ENCODE data around the gene SIGLEC7.
"Not testable (repeated sequence)": the region's sequence is repeated elsewhere in the genome, so short reads cannot be mapped to it uniquely, and the experiment has no call there.

Gene SIGLEC7

DNA sequence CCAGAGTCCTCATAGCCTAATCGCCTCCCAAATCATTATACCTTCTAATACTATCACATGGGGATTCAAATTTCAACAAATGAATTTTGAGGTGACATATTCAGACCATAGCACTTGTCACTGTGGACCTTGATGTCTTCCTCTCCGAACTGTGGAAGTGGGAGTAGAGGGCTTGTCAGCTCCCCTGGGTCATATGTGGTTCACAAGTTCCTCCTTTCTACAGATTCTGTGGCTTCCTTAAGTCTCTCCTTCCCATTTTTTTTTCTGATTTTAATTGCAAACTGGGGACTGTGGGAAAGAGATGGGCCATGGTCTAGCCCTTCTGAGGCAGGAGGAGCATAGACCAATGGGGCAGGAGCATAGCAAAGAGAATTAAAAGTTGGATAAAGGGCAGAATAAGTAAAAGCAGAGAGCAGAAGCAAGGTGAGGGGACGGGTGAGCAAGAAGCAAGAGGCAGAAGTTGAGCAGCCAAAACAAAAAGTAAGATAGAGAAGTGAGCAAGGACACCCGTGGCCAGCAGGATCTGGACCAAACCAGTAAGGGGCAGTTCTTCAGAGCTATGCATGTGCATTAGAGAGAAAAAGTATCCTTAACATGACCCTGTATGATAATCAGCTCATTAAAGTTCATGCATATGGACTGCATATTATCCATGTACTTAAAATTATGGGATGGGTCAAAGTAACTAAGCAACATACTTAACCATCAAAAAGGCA is 2.6 kb upstream of the SIGLEC7 start:
- DNase-seq (ENCODE audit: low read depth) = no peak

DNA sequence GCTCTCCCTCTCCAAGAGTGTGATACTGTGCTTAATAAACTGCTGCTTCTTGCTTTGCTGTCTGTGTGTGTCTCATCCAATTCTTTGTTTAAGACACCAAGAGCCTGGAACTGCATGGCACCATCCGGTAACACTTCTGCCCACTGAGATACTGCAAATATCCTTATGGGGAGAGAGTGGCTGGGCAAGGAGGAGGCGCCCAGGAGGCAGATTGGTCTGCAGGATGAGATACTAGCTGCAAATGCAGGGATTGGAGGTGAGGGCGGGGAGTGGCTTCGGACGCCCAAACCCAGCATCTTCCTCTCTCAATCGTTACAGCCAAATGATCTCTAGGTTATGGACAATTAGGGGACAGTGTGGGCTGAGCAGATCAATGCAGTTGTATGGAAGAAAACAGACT is 1.7 kb upstream of the SIGLEC7 start:
- DNase-seq (ENCODE audit: low read depth) = no peak

DNA sequence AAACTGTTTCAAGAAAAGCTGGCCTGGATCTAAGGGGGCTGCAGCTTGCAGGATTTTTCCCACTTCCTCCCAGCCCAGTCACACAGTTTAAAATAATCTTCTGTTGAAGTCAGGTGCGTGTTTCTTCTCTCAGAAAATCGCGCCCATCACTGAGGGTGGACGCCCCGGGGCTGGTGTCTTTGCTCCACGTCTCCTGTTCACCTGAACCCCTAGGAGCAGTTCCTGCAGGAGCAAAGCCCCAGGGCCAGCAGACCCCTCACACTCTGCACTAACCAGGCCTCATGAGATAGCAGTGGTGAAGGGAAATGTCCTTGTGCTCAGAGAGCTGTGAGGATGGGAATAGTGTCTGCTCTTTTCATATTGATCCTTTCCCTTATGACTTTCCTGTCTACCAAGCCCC is 920 bp upstream of the SIGLEC7 start:
- no peak for DNase-seq (ENCODE audit: low read depth)

DNA sequence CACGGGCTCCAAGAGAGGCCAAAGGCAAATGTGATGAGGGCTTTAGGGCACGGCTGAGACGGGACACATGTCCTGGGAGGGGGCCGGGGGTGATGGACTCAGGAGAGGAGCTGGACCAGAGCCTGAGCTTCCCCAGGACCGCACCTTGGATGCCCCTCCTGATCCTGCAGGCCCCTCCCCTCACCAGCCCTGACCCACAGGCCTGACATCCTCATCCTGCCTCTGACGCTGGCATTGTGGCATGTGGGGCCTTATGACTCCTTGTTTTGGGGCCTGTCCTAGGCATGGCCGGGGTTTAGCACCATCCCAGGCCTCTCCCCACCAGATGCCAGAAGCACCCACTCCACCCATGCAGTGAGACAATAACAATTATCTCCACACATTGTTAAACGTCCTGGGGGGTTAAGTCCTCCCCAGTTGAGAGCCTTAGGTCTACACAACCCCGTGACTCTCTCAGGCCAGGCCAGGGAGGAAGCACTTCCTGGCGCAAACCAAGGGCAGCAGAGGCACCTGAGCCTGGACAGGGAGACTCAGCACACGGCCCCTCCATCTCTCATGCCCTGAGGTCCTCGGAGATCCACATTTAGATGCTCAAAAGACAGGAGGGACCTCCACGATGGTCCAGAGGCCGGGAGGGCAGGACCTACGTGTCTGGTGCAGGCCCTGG is 841 bp downstream of the SIGLEC7 start:
- not testable (repeated sequence) for DNase-seq (ENCODE audit: low read depth)

DNA sequence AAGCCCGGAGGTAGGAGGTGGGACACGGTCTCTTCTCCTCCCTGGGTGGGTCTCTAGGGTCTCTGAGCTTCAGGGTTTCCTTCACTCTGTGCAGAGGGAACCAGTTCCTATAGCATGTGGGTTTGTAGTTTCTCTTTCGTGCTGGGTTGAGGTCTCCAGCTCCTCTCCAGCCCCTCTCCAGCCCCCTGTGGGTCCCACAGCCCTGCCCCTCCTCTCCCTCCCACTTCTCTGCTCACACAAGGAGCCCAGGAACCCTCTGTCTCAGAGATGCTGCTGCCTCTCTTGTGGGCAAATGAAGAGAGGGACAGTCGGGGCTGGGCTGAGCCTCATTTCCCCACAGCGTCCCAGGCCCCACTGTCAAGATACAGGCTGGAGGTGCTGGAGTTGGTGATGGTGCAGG is 1.4 kb downstream of the SIGLEC7 start:
- DNase-seq (ENCODE audit: low read depth) = no peak

DNA sequence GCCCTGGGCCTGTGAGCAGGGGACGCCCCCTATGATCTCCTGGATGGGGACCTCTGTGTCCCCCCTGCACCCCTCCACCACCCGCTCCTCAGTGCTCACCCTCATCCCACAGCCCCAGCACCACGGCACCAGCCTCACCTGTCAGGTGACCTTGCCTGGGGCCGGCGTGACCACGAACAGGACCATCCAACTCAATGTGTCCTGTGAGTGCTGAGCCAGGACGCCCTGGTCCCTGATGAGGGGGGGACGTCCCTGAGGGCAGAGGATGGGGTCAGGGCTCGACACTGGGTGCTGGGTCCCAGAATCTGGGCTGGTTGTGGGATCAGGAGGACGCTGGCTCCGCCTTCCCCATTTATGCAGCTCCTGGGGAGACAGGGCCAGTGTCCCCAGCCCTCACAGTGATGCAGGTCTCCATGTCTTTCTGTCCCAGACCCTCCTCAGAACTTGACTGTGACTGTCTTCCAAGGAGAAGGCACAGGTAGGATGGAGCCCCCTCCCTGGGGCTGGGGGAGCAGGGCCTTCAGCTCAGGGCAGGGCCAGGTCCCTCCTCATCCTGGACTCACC is 2.5 kb downstream of the SIGLEC7 start:
- DNase-seq (ENCODE audit: low read depth) = no peak

DNA sequence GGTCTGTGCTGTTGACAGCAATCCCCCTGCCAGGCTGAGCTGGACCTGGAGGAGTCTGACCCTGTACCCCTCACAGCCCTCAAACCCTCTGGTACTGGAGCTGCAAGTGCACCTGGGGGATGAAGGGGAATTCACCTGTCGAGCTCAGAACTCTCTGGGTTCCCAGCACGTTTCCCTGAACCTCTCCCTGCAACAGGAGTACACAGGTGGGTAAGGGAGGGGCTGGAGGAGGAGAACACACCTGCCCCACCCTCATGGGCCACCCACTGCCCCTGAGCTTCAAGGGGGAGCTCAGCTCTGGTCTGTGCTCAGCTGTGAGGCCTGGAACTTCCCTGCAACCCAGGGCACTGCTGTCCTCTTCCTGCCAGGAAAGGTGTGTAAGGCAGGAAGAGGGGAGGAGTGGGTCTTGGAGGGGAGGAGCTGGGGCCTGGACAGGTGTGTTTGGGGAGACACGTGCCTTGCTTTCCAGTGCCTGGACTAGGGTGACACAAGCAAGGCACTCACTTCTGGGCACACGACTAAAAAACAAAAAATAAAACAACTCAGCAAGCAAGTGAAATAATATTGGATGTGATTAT is 3.9 kb downstream of the SIGLEC7 start:
- DNase-seq (ENCODE audit: low read depth) = no peak

DNA sequence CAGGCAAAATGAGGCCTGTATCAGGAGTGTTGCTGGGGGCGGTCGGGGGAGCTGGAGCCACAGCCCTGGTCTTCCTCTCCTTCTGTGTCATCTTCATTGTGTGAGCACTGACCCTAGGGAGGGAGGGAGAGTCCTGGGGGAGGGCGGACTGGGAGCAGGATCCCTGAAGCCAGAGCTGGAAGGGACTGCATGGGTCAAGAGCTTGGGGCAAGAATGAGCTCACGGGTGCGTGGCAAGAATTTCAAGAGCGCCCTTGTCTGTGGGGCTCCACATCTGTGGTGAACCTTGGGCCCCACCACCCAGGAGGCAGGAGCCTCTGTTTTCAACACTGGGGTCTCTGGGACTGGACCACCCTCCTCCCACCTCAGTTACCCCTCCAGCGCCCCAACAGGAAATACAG is 4.7 kb downstream of the SIGLEC7 start:
- no peak for DNase-seq (ENCODE audit: low read depth)

DNA sequence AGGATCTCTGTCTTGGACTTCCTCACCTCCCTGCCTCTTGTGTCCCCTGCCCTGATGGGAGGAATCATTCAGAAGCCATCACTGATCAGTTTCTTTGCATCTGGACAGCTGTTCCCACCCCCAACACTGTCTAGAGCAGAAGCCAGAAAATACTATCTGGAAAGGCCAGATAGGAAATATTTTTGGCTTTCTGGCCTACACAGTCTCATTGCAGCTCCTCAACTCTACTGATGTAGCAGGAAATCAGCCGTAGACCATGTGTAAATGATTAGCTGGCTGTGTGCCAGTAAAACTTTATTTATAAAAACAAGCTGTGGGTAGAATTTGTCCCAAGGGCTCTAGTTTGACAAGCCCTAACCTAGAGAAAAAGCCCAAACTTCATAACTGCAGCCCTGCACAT is 5.6 kb downstream of the SIGLEC7 start:
- no peak for DNase-seq (ENCODE audit: low read depth)

DNA sequence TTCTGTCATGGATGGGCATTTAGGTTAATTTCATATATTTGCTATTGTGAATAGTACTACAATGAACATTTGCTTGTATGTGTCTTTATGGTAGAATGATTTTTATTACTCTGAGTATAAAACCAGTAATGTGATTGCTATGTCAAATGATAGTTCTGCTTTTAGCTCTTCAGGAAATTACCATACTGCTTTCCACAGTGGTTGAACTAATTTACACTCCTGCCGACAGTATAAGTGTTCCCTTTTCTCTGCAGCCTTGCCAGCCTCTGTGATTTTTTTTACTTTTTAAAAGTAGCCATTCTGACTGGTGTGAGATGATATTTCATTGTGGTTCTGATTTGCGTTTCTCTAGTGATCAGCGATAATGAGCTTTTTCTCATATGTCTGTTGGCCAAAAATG is 6.5 kb downstream of the SIGLEC7 start:
- DNase-seq (ENCODE audit: low read depth) = no peak

DNA sequence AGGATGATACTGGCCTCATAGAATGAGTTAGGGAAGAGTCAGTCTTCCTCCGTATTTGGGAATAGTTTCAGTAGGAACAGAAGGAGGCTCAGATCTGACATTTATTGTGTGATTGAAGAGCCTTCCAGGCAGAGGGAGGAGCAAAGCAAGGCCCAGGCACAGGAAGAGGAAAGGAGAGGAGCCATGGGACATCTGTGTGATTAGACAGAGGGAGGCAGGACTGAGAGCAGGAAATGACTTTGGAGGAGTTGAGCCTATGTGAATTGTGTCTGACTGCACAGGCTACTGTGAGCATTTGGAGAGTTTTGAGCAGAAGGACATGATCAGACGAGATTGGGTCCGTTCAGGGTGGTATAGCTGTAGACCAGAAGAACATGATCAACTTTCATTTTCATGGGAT is 8.5 kb downstream of the SIGLEC7 start:
- DNase-seq (ENCODE audit: low read depth) = no peak

DNA sequence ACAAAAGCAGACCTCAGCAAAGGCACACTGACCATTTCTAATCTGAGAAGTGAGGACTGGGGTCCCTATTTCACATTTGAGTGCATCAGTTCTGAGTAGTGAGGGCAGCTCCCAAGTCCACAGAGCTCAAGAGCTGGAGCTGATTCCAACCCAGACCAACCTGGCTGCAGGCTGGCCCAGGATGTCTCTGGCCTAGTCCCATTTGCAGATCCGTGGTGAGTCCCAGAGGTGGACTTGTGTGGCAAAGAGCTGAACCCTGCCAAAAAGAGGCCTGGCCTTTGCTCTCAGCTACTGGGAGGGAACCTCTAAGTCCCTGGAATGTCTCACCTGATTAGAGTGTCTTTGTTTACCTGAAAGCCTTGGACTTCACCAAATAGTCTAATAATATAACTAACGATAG is 14.6 kb downstream of the SIGLEC7 start:
- no peak for DNase-seq (ENCODE audit: low read depth)

DNA sequence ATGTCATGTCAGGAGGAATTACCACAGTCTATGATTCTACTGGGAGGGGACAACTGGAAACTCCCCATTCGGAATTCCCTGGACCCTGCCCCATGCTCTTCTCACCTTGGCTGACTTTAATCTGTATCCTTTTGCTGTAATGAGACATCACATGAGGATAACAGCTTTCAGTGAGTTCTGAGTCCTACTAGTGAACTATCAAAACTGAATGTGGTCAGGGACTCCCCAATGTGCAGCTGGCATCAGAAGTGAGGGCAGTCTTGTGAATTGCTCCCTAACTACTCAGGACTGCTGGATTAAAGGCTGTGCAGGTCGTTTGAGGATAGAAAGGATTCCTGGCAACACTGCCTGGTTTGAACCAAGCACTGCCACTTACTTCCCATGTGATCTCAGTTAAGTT is 15.2 kb downstream of the SIGLEC7 start:
- DNase-seq (ENCODE audit: low read depth) = no peak

DNA sequence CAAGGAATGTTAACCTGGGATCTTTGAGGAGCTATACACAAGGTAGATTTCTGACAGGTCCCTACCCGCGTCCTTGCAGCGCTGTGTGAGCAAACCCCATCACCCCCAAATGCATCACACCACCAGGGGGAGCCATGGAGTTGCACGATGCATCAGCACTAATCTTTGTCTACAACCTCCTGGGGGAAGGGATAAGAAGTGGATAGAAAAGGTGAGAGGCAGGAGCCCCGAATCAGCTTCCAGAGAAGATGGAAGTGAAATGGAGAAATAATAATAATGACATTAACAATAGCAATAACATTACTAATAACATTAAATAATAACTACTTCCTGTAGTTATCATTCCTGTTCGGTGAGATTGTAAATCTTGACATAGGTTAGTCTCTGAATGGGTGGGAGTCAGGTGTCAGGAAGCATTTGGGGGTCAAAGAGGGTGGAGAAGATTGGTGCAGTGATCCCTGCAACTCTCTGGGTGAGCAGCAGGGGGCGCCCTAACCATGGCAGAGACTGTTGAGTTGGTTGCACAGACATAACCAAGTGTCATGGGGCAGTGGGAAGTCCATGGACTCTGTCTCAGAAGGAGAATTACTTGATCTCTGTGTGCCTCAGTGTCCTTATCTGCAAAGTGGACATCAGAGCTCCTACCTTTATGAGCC is 16.5 kb downstream of the SIGLEC7 start:
- peak; percentile 52 for DNase-seq (ENCODE audit: low read depth)

DNA sequence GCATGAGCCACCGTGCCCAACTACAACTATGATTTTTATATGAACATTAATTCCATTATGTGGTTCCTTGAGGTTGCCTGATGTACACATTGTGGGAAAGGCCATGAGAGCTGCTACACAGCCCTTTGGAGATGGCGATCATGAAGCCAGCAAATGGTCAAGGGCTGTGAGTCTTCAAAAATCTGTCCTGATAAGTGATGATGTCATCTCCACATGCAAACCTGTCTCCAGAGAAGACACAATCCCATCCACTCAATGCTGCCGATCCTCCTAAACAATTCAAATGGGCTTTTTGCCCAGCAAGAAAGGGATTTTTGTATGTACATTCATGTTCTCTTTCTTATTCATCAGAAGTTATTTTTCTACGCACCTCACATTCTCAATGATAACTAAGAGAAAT is 17.6 kb downstream of the SIGLEC7 start:
- no peak for DNase-seq (ENCODE audit: low read depth)

DNA sequence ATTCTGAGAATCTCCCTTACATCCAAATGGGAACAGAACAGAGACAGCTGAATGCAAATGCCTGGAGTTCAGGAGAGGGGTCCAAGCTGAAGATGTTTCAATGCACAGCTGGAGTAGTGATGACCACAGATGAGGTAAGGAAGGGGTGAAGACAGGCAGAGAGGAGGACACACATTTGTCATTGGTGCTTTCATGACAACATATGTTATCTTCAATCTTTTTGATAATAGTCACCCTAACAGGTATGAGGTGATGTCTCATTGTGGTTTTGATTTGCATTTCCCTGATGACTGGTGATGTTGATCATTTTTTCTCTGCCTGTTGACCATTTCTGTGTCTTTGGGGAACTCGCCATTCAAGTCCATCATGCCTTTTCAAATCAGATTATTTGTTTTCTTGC is 19.2 kb downstream of the SIGLEC7 start:
- DNase-seq (ENCODE audit: low read depth) = no peak

DNA sequence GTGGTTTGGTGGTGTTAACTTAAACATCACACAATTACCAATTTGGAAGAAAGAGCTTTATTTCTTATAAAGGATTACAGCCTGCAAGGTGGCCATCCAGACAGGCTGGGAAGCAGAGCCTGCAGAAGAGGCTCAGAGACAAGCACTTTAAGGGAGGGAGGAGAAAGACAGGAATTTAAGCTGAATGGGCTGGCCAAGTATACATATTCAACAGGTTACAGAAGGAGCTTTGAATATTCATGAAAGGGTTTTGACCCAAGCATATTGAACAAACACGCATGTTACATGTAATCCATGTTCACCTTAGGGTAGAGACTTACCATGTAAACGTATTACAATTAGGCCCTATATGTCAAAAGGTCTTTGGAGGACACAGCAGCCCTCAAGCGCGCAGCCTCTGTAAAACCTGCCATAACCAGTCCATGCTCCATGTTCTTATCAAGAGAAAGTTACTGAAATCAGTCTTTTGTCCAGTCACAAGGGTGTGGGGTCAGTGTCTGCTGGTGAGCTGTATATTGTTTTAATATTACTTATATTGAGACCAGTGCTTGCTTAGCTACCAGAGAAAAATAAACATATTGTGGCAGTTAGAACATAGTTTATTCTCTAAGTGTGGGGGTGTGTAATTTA is 19.9 kb downstream of the SIGLEC7 start:
- no peak for DNase-seq (ENCODE audit: low read depth)

DNA sequence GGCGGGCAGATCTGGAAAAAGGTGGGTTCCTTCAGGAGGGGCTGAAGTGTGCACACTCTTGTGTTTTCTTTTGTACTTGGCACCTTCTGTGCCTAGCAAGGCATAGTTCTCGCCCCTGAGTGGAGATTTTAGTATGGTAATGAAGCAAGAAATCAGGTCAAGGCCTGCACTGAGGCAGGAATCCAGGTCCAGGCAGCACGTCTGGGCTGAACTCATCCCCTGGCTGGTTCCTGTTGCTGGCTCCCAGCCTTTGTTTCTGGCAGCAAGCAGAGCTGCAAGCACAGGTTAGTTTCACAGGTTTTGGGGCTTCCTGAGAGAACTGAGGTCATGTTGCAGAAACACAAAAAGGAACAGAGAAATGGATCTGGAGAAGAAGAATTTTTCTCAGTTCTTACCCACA is 21.2 kb downstream of the SIGLEC7 start:
- no peak for DNase-seq (ENCODE audit: low read depth)

DNA sequence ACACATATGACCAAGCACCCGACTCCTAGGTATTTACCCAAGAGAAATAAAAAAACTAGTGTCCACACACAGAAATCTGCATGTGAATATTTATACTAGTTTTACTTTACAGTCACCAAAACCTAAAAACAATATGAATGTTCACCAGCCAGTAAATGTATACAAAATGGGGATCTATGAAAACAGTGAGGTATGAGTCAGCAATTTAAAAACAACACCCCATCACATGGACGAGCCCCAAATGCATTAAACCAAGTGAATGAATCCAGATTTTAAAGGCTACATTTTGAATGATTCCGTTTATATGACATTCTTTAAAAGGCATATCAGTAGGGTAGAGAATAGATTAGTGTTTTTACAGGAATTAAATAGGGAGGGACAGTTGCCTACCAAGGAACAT is 22.1 kb downstream of the SIGLEC7 start:
- DNase-seq (ENCODE audit: low read depth) = no peak

DNA sequence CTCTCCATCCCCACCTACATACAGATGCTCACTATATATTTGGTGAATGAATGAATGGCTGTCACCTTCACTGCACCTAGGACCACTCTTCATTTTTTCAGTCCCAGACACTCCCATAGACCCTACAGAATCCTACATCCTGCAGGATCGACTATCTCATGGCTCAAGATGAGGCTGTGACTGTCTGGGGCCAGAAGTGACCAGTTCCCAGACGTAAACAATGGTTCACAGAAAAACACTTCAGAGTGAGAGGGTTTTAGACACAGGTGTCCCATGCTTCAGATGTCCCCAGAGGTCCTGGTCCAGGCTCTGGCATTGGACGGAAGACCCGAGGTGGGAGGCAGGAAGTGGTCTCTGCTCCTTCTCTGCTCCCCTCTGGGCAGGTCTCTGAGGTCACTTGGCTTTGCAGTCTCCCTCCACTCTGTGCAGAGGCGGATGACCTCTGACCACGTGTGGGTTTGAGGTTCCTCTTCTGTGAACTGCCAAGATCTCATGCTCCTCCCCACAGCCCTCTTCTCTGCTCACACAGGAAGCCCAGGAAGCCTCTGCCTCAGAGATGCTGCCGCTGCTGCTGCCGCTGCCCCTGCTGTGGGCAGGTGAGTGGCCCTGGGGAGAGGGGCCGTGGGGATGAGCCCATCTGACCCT is 24.9 kb downstream of the SIGLEC7 start:
- no peak for DNase-seq (ENCODE audit: low read depth)

DNA sequence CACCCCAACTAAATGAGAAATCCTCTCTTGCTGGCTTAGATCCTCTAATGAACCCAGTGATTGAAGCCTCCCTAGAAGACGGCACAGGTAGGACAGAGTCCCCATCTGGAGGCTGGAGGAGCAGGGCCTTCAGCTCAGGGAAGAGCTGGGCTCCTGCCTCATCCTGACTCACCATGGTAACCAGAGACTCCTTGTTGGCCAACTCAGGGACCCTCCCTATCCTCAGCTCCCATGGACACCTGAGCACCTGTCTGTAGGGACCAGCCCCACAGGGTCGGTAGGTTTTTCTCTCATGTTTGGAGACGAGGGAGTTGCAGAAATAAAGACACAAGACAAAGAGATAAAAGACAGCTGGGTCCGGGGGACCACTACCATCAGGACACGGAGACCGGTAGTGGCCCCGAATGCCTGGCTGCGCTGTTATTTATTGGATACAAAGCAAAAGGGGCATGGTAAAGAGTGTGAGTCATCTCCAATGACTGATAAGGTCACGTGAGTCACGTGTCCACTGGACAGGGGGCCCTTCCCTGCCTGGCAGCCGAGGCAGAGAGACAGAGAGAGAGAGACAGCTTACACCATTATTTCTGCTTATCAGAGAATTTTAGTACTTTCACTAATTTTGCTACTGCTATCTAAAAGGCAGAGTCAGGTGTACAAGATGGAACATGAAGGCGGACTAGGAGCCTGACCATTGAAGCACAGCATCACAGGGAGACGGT is 26.6 kb downstream of the SIGLEC7 start:
- DNase-seq (ENCODE audit: low read depth) = no peak
